Measurements from ENCODE around the gene PSME3.

GRCh38 chr17:42787266-42787665 lies 45.9 kb upstream of the PSME3 start:
- no peak for TF ChIP-seq POLR2A (IDR thresholded peaks at IDR 0.05)
- TF ChIP-seq CTCF (IDR thresholded peaks at IDR 0.05) = no peak

Measured in testis (tissue), 2 donors.